Nephron (organoid): ENCODE measurements around the gene ADARB2.
"Not testable (repeated sequence)": the region's sequence is repeated elsewhere in the genome, so short reads cannot be mapped to it uniquely, and the experiment has no call there.

ENCODE experiments used
- H3K27ac Mint-ChIP-seq, 3 experiments: 2 replicates each; pipeline ENCODE4 v1.8.0; 2020; ENCODE audit warnings: mixed read lengths in 3 of 3, mild to moderate bottlenecking in 2 of 3, moderate library complexity in 1 of 3
- H3K27me3 Mint-ChIP-seq: 2 replicates; pipeline ENCODE4 v1.8.0; 2021; ENCODE audit warnings: low read depth, mild to moderate bottlenecking, moderate library complexity, mixed read lengths
- H3K36me3 Mint-ChIP-seq: 2 replicates; pipeline ENCODE4 v1.8.0; 2020; ENCODE audit warnings: low read depth, mixed read lengths
- H3K4me1 Mint-ChIP-seq: 2 replicates; pipeline ENCODE4 v1.8.0; 2020; ENCODE audit warnings: mixed read lengths
- H3K4me3 Mint-ChIP-seq, 3 experiments: 2 replicates each; pipeline ENCODE4 v1.8.0; 2020; ENCODE audit warnings: mild to moderate bottlenecking in 3 of 3, mixed read lengths in 3 of 3, moderate library complexity in 2 of 3
- H3K9me3 Mint-ChIP-seq: 2 replicates; pipeline ENCODE4 v1.8.0; 2020; ENCODE audit warnings: mixed read lengths
- TF ChIP-seq, protein P1 (sequence below), 3 experiments: fragments of 200-600 bp; sonication (generic); IDR thresholded peaks; one replicate each; pipeline ENCODE4 v1.5.0; 2021; ENCODE audit warnings: antibody characterized with exemption in 3 of 3; ENCODE audit not compliant: unreplicated experiment in 3 of 3

ADARB2 gene

DNA sequence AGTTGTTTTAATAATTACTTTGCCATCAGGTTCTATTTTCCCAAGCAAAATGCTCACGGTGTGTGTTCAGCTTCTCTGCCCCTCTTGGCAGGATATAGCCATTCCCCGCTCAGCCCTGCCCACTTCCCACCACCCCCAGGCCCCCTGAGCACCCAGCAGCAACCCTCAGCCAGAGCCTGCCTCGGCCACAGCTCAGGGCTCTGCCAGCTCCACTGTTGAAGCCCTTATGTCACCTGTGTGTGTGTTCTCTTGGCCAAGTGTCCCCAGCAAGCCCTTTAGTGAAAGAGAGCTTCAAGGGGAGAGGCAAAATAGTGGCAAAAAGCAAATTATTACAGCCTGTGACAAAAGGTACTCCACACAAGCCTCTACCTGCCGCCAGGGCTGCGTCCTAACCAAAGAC lies 275.3 kb downstream of the ADARB2 start:
- Mint-ChIP-seq H3K36me3 (no peaks in the 10 kb centered on the region), H3K4me1 (peaks cover 24% of the 10 kb centered on the region), H3K4me3 (no peak overlapping the region), H3K27ac (no peak overlapping the region), H3K9me3 (no peaks in the 10 kb centered on the region), H3K27me3 (peaks cover 31% of the 10 kb centered on the region)
- TF ChIP-seq, protein P1, sequence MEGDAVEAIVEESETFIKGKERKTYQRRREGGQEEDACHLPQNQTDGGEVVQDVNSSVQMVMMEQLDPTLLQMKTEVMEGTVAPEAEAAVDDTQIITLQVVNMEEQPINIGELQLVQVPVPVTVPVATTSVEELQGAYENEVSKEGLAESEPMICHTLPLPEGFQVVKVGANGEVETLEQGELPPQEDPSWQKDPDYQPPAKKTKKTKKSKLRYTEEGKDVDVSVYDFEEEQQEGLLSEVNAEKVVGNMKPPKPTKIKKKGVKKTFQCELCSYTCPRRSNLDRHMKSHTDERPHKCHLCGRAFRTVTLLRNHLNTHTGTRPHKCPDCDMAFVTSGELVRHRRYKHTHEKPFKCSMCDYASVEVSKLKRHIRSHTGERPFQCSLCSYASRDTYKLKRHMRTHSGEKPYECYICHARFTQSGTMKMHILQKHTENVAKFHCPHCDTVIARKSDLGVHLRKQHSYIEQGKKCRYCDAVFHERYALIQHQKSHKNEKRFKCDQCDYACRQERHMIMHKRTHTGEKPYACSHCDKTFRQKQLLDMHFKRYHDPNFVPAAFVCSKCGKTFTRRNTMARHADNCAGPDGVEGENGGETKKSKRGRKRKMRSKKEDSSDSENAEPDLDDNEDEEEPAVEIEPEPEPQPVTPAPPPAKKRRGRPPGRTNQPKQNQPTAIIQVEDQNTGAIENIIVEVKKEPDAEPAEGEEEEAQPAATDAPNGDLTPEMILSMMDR (IDR thresholded peaks at IDR 0.05; ENCODE audit: unreplicated experiment in 3 of 3), result no peak

DNA sequence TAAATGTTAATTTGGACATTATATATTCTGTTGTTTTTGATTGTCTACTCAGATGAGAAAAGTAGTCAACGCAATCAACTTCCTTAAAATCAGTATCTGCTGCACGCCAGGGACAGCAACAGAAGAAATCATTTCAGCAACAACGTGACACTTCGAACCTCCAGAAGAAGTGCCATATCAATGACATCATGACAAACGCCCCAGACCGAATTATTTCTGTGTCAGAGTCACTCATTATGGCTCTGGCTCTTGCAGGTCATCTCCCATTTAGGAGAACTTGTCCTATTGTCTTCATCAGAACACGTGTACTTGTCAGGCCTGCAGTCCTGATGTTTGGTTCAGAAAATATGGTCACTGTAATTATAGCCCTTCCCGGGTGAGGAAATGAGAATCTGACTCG lies 276.3 kb downstream of the ADARB2 start:
- Mint-ChIP-seq H3K9me3 (no peaks in the 10 kb centered on the region), H3K4me1 (peaks cover 17% of the 10 kb centered on the region), H3K27me3 (peaks cover 30% of the 10 kb centered on the region), H3K27ac (no peak overlapping the region), H3K4me3 (no peak overlapping the region), H3K36me3 (no peaks in the 10 kb centered on the region)
- TF ChIP-seq, protein P1 (IDR thresholded peaks at IDR 0.05; ENCODE audit: unreplicated experiment in 3 of 3), result no peak

DNA sequence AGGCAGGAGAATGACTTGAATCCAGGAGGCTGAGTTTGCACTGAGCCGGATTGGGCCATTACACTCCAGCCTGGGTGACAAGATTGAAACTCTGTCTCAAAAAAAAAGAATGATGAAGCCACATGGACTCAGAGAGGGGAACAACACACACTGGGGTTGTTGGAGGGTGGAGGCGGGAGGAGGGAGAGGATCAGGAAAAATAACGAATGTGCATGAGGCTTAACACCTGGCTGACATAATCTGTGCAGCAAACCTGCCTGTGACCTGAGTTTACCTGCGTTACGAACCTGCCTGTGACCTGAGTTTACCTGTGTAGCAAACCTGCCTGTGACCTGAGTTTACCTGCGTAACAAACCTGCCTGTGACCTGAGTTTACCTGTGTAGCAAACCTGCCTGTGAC lies 277.7 kb downstream of the ADARB2 start:
- H3K27ac Mint-ChIP-seq, H3K4me3 Mint-ChIP-seq, H3K4me1 Mint-ChIP-seq, H3K36me3 Mint-ChIP-seq, H3K9me3 Mint-ChIP-seq: not testable (repeated sequence)
- peaks cover 18% of the 10 kb centered on the region for H3K27me3 Mint-ChIP-seq

DNA sequence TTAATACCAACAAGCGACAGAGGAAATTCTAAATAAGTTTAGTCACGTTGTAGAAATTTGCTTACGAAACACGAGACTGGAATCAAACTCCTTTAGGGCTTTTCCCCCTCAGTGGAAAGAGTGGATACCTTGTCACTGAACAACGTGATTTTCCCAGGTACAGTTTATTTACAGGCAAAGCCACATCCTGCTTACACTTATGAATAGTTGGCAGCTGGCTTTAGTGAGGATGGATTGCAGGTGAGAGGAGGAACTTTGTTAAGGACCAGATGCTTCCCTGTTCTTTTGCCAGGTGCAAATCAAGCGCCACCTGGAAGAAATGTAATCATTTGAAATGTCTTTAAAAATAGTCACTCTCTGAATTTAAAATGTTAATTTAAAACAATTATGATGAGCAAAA lies 282.4 kb downstream of the ADARB2 start:
- Mint-ChIP-seq H3K27me3 (peaks cover 14% of the 10 kb centered on the region), H3K27ac (no peak overlapping the region), H3K4me1 (no peaks in the 10 kb centered on the region), H3K36me3 (no peaks in the 10 kb centered on the region), H3K9me3 (no peaks in the 10 kb centered on the region), H3K4me3 (no peak overlapping the region)
- TF ChIP-seq, protein P1 (IDR thresholded peaks at IDR 0.05; ENCODE audit: unreplicated experiment in 3 of 3), result no peak

DNA sequence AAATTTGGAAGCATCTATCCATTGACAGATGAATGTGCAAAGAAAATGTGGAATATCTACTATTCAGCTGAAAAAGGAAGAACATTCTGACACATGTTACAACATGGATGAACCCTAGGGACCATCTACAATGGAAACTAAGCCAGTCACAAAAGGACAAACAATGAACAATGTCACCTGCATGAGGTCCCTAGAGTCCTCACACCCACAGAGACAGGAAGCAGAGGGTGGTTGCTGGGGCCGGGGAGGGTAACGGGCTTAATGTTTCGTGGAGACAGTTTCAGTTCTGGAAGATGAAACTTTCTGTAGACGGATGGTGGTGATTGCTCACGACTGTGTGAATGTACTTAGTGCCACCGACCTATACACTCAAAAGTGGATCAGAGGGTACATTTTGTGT lies 282.9 kb downstream of the ADARB2 start:
- H3K27me3 Mint-ChIP-seq, result peaks cover 14% of the 10 kb centered on the region
- no peaks in the 10 kb centered on the region for H3K9me3 Mint-ChIP-seq
- H3K36me3 Mint-ChIP-seq, result no peaks in the 10 kb centered on the region
- H3K4me1 Mint-ChIP-seq, result no peaks in the 10 kb centered on the region
- no peak overlapping the region for H3K27ac Mint-ChIP-seq
- TF ChIP-seq, protein P1 (IDR thresholded peaks at IDR 0.05; ENCODE audit: unreplicated experiment in 3 of 3), result no peak
- H3K4me3 Mint-ChIP-seq, result no peak overlapping the region

DNA sequence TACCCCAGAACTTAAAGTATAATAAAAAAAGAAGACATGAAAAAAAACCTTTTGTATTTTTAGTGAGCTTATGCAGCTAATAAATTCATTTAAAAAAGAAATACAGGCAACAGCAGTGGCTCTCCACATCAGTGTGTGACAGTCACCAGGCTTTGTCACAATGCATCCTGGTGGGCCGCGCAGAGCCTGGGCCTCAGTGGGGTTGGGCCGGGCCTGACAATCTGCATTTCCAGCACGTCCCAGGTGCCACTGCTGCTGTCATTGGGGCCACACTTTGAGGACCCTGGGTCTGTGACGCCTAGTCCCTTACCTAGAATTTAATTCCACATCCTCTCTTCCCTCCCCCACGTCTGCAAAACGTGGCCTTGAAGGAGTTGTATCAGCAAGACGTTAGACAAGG lies 284.5 kb downstream of the ADARB2 start:
- H3K27me3 Mint-ChIP-seq, result peaks cover 16% of the 10 kb centered on the region
- H3K9me3 Mint-ChIP-seq, result no peaks in the 10 kb centered on the region
- H3K27ac Mint-ChIP-seq, result no peak overlapping the region
- H3K36me3 Mint-ChIP-seq, result no peaks in the 10 kb centered on the region
- H3K4me3 Mint-ChIP-seq, result no peak overlapping the region
- no peaks in the 10 kb centered on the region for H3K4me1 Mint-ChIP-seq
- TF ChIP-seq, protein P1 (IDR thresholded peaks at IDR 0.05; ENCODE audit: unreplicated experiment in 3 of 3), result no peak
